Femur (tissue), 1 donor: ENCODE data around the gene ANKH.

Experiments used
- DNase-seq: peaks from one replicate; pipeline ENCODE4 v3.0.0-alpha.2; 2017

ANKH gene

DNA sequence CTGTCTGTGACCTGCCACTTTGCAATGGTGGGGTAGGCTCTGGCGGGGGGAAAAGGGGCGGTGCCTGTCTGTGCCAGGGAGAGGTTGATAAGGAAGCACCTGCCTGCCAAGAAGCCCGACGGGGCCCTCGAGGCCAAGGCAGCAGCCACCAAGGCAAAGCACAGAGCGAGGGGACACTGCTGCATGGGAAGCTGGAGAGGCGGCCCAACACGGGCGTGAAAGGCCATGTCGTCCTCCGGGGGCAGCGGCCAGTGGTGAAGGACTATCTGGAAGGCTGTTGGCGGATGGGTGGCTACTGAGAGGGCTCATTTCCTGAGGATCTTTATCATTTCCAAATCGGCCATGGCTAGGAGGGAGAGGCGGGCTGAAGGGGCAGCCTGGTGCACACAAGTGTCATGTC lies 140.7 kb downstream of the ANKH start:
- no peak for DNase-seq

DNA sequence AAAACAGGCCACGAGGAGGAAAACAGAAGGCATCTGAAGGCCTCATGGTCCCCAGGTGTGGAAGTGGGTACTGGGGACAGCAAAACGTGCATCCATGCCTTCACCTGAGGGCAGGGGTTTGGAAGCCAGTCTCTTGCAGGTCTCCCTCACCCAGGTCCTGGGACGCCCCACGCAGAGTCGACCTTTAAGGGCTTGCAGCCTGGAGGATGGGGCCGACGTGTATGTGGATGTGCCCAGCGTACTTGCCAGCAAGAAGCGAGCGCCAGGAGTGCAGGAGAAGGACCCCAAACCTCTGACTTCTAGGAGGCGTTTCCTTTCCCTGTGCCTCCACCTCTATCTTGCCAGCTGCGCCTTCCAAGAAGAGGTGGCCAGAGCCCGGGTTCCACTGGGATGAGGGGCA lies 141.1 kb downstream of the ANKH start:
- DNase-seq: no peak

DNA sequence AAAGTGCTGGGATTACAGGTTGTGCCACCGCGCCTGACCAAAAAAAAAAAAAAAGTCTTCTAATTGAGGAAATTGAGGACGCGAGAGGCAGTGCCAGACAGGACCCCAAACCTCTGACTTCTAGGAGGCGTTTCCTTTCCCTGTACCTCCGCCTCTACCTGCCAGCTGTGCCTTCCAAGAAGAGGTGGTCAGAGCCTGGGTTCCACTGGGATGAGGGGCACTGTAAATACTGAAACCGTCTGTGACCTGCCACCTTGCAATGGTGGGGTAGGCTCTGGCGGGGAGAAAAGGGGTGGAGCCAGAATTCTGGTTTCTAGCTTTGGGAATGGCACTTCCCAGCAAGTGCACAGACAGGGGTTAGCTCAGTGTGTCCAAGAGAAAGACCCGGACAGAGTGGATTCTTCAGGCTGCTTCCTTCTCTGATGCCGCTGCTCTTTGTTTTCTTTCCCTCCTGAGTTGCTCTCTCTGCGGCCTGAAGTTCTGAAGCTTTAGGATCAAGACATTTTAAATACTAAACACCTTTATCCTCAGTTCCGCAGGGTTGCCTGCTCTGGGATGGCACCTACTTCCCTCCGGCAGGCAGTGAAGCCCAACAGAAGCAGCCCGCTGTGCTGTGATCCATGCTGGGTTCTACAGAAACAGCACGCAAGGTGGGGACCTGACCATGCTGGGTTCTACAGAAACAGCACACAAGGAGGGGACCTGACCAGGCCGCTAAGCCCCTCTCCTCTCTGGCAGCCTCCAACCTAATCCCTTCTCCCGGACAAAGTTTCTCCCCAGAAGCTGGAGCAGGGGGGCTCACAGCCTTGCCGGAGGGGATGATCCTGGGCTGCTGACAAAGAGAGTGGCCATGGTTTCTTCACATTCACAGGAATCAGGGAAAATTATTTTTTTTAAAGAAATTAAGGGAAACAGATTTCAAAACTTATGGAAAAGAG lies 141.9 kb downstream of the ANKH start:
- no peak for DNase-seq

DNA sequence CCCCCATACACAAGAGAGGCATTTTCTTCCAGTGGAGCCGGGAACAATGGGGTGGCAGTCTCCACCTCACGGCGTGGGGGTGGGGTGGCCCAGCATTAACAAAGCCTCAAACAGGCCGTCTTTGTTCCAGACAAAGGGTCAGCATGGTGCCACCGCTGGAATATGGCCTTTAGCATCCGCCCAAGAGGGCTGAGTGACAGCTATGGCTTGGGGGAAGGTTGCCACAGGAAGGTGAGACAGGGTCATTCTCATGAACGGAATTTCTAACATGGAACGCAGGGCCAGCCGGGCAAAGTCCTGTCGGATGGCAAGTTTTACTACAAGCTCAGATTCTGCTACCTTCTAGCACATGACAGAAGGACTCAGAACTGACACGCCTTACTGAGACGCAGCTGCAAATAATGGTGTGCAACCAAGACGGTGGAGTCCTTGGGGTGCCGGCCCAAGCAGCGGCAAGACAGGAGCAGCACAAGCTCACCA lies 143.1 kb downstream of the ANKH start:
- no peak for DNase-seq

DNA sequence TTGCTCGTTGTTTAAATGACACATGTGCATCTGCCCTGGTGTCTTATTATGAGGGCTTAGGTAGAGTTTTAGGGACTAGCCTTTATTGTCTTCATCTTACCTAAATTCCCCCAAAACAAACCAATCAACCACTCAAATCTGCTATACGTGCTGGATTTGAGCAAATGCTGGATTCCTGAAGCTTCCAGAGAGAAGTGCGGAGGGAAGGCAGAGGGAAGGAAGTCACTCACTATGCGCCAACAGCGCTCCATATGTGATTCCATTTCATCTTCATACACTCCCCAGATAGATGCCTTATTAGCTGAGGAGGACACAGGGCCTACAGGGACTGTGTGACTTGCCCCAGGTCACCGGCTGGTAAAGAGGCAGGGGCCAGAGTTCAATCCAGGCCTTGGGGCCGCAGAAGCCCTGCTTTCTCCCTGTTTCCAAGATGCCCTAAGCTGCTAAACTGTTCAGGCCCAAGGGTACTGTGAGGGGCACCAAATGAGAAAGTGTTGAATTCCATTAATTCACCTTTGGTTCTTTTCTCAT lies 143.6 kb downstream of the ANKH start:
- no peak for DNase-seq

DNA sequence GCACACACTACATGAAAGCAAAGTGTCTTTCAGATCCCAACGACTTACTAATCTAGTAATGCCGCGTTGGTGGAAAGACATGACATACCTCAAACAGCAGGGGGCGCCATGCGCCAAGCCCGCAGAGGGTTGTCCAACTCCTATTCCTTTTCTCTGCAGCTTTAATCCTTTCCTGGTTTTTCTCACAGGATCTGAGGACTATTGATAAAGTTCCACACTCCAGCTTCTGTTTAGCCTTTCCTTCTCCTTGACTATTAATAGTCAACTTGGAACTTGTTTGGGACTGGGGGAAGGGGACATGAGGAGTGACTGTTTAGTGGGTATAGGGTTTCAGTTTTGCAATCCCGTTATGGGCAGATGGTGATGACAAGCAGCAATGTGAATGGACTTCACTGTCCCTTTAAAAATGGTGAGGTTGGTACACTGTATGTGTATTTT lies 144.1 kb downstream of the ANKH start:
- peak; percentile 89 for DNase-seq

DNA sequence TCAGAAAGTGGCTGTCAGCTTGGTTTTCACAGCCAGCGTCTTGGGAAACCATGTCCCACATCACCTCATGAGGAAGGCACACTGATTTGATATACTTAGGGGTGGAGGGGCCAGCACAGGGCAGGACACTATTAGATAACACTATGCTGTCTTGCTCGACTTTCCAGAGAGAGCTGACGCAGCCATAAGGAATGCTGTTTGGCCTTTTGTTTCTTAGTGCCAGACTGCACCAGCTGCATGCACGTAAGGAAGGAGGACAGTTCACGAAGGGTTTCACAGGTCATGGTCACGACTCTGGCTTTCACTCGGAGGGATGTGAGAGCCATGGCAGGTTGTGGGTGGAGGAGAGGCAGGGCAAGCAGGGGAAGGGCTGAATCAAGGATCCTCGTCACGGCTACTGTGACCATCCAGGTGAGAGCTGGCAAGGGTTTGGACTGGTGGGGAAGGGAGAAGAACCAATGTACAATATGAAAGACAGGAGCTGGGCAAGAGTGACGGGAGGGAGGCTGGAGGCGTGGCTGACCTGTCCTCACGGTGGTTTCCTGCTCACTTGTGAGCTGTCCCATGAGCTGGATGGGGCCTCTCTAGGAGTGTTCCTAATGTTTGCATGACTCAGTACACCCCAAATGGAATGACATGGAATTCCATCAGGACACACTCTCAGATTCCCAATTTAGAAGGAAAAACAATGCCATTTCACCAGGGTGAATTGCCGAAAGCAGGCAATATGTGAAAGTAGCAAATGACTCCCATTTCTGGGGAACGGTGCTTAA lies 145.3 kb downstream of the ANKH start:
- no peak for DNase-seq

DNA sequence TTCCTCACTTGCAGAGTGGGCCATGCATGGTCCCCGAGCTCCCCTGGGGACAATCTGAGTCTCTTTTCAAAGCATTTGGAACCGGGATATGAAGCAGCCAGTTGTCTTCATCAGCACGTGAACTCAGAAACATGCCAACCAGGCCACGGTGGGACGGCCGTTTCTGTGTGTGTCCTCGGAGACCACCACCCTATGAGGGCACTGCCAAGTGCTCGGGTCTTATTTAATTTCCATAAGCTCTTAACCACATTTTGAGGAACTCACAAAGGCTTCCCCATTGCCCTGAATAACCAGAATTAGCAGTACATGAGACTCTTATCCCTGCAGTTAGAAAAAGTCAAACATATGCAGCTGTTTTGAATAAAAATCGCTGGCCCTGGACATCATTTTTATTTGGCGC lies 146.9 kb downstream of the ANKH start:
- DNase-seq: no peak

DNA sequence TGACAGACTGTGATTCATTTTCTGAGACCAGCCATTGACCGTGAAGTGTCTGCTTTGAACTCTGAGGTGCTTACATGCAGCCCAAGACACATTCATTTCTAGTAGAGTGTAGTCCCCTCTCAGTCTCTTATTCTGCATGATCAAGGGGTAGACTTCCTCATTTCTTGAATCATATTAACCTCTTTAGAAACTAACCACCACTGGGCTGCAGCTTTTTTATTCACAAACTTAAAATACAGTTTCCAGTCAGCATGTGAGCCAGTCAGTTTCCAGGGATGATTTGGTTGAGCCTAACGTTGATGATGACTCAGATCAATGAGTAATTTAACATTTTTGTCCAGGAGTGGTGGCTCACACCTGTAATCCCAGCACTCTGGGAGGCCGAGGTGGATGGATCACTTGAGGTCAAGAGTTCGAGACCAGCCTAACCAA lies 147.9 kb downstream of the ANKH start:
- DNase-seq: no peak

DNA sequence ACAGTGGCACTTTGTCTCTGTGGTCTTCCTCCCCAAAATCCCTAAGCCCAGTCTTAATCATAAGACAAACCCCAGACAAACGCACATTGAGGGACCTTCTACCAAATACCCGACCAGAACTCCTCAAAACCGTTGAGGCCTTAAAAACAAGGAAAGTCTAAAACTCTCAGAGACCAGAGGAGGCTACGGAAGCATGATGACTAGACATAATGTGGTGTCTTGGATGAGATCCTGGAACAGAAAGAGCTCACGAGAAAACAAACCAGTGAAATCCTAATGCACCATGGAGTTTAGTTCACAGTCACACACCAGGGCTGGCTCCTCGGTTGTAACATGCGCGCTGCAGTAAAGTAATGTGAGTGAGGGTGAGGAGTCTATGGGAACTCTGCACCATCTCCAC lies 148.7 kb downstream of the ANKH start:
- no peak for DNase-seq

DNA sequence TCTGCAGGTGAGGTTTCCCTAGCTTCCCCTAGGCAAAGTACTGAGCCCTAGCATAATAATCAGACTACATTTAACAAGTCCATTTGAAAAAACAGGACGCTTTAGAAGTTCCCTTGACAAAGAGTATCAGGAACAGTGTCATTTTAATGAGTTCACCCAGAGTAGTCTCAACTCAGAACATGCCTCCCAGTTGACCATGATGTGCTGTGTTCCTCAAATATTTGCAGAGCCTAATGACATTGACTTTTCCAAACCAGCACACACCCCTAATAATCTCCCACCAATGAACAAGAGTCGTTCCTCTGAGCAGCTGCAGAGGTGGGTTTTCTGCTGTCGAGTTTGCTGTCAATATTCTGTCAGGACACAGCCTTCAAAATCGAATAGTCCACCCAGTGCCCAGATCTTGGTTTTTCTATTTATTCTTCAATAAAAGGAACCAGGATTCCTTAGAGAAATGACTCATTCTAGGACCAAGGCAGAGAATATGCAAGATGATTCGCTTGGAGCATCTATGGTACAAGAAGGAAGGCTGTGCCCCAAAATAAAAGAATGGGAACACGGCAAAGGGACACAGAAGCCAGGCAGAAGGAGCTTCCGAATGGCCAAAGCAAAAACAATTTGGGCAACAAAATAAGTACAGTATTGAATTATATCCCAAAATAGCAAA lies 149.5 kb downstream of the ANKH start:
- DNase-seq: no peak

DNA sequence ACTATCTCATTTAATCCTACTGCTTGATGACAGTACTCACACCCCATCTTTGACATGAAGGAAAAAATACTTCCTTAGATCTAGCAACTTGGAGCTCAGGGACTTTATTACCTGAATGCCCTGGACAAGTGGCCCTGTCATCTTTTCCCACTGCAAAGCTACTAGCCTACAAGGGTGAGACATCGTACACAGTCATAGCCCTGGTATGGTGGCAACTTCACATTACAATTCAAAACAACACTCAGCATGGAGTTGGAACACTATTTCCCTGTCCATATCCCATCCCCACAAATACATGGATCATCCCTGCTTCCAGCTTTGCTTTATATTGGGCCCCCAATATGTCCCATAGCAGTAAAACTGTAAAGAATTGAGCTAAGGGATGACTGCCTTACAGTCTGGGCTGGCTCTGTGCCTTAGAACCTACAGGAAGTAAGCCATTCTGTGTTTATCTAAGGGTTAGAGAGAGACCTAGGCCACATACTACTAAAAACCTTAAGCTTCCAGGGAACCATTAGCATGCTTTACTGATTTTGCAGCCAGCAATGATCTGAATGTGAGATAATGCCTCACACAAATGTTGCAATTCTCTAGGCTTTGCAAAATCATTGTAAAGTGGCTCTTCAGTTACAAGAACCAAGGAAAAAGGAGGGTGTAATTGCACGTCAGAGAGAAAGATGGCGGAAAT lies 151.2 kb downstream of the ANKH start:
- DNase-seq: no peak

DNA sequence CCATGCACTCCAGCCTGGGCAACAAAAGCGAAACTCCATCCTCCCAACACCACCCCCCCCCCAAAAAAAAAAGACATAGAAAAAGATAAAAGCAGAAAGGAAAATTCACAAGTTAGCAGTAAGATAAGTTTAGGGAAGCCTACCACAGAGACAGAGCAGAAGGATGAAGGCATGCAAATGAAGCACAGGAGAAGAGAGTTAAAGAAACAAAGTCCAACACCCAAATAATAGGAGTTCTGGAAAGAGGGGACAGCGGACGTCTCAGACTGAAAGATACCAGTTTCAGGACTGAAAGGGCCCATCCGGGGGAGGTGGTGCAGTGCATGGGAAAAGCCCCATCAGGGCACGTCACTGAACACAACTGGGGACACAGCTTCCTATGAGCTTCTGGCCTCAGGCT lies 152.8 kb downstream of the ANKH start:
- DNase-seq: no peak

DNA sequence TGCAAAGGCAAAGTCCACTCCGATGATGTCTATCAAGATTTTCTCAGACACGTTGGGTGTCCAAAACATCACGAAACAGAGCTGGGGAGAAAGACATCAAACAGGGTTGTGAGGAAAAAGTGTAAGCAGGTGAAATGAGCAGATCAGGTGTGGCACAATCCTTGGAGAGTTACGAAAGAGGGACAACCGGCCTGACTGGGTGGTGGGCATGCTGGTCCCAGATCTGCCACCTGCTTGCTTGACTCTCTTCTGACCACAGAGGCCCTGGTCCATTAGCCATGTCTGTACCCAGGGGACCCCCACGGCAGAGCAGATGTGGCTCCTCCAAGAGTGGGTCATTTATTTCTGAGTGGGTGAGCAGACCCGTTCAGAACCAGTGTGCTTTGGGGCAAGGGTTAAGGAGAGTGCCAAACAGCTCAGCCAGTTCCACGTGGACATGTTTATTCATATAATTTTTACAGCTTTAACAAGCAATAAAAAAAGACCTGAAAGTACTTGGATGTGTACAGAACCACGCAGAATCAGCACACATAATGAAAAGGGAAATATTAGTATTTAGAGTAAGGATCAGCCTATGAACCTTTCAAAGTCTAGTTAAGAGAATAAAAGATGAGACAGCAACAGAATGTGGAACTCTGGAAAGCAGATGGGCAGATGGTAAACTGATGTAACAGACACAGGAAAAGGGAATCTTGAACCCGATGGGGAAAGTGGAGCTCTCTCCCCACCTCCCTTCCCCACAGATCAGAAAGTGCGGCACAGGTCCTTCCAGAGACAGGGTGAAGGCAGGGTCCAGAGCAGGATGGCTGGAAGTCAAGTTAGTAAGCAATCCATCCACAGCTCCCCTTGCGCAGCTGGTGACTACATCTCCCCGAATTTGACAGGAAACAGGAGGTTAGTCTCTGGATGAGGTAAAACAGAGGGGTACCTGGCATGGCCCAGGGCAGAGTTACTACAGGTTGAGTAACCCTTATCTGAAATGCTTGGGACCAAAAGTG lies 154.5 kb downstream of the ANKH start:
- no peak for DNase-seq

DNA sequence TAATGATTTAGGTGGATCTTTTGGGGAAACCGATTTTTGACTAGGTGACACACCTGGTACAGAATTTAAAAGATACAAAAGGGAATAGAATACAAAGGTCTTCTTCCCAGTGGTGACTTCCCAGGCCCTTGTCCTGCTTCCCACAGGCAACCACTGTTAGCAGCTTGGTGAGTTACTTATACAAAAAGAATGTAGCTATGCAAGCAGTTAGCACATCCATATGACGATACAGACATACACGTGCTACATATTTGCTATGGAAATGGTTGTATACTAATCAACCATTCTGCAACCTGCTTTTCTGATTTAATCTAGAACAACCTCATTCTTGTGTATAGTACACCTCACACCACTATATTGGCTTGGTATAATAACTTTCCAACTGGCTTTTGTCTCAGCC lies 156.1 kb downstream of the ANKH start:
- no peak for DNase-seq

DNA sequence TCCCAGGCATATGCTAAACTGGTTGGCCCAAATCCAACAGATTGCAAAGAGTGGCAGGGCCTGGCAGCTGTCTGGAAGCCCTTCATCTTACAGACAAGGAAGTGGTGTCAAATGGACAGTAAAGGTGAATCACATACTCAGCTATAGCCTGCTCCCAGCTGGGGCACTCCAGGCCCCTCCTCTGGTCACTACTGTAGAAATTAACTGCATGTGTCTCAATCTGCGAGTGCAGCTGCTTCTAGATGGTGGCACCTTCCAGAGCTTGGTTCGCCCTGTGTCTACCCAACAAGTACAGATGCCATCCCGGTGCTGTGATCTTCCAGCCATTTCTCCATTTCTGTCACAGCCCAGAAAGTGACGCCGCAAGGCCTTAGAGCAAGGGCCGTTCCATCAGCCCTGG lies 156.9 kb downstream of the ANKH start:
- DNase-seq: no peak

DNA sequence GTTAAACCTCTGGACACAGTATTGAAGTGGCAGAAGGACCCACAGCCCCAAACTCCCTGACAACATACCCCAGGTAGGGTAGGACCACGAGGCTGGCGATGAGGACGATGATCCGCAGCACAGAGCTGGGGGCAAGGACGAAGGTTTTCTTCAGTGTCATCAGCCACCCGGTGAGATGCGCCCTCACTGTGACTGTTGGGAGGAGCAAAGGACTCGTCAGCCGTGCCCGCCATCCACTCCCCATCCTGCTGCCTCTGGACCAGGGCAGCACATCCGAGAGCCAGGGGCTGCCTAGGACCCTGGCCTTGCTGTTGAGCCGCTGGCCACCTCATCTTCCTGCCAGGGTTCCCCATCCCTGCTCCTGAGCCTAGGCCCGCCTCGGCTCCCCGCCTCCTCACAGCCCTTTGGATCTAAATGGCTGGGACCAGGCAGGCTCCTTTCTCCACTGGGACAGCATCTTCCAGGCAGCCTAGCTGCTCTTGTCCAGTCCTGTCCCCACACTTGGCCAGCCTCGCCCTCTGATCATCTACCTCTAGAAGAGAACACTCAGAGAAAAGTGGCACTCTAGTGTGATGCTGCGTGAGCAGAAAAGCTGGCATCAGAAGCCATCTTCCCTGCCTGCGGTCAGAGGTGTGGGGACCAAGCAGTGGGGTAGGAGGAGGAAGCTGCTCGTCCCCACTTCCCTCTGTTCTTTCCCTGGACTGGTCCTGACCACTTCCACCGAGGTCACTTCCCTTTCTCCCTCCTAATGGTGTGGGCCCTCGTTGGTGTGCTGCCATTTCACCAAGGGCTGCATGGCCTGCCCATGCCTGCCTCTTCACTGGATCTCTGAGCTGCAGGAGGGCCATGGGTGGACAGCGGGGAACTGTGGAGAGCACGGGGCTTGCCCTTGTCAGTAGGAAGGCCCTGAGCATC lies 157.8 kb downstream of the ANKH start:
- no peak for DNase-seq

DNA sequence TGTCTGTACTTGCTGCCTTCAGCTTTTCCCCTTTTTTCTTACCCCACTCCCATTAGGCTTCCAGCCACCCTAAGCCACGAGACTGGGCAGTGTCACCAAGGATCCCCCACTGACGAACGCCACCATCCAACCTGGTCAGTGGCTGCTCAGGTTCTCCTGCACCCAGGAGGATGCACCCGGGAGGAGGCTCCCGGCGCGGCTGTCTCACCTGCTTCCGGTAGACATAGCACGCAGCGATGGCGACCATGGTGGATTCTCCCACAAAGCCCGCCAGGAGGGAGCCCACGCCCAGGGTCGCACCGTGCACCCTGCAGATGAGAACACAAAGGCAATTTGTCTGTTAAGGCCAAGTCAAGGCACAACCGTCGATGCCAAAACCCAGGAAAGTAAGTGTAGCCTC lies 158.9 kb downstream of the ANKH start:
- no peak for DNase-seq

DNA sequence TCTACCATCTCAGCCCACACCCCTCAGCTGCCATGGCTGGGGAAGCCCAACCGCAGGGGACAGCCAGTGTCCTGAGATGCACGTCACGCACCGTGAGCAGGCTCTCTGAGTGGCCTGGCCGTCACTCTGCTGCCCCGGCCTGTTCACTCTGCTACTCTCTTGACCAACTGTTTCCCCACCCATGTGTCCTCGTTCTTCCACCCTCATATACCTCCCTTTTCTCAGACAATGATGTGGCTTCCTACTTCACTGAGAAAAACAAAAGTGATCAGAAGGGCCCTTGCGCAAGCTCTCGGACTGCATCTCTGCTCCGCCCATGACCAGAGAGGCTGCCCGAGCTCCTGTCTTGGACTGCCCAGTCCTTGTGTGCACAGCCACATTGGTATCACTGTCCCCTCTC lies 159.4 kb downstream of the ANKH start:
- no peak for DNase-seq
